ENCODE data around the gene MIER3.

Gene MIER3

DNA sequence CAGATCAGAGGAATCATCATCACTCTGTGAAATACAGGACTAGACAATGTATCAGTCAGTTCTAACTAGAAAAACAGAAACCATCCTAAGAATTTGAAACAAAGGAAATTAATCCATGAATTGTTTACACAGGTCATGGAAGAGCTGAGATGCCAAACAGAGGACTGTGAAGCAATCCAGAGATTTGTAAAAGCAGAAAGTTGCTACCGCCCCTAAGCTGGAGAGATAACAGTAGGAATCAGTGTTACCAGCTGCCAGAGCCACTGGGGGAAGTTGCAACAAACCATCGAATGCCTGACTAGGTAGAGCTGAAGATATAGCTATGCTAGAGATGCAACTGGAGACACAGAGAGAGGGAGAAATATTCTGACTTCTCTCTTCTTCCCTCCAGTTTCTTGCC, 10.4 kb upstream of the MIER3 start:
- peak; percentile 4 for DNase-seq (ENCODE audit: low read depth)
- H3K4me3 ChIP-seq (ENCODE audit: low read depth, low read length), result no peak overlapping the region
- TF ChIP-seq, protein P1, sequence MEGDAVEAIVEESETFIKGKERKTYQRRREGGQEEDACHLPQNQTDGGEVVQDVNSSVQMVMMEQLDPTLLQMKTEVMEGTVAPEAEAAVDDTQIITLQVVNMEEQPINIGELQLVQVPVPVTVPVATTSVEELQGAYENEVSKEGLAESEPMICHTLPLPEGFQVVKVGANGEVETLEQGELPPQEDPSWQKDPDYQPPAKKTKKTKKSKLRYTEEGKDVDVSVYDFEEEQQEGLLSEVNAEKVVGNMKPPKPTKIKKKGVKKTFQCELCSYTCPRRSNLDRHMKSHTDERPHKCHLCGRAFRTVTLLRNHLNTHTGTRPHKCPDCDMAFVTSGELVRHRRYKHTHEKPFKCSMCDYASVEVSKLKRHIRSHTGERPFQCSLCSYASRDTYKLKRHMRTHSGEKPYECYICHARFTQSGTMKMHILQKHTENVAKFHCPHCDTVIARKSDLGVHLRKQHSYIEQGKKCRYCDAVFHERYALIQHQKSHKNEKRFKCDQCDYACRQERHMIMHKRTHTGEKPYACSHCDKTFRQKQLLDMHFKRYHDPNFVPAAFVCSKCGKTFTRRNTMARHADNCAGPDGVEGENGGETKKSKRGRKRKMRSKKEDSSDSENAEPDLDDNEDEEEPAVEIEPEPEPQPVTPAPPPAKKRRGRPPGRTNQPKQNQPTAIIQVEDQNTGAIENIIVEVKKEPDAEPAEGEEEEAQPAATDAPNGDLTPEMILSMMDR (conservative IDR thresholded peaks at IDR 0.05; ENCODE audit: low read depth, low read length), result no peak

DNA sequence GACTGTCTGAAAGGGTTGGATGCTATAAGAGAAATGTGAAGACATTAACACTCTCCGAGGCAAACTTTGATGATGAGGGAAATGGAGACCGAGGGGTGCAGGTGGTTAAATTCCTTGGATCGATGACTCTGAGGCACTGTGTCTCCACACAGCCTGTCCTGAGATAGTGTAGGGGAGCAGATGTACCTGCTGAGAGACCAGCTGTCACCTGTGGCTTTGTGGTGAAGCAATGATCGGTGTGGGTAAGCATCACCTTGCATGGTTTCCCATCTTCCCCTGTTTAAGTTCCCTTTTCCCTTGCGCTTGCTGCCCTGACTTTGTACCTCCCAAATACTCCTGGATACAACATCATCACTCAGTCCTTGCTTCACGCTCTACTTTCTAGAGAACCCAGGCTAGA, 9.8 kb upstream of the MIER3 start:
- no peak overlapping the region for H3K4me3 ChIP-seq (ENCODE audit: low read depth, low read length)
- TF ChIP-seq, protein P1 (conservative IDR thresholded peaks at IDR 0.05; ENCODE audit: low read depth, low read length), result no peak
- no peak for DNase-seq (ENCODE audit: low read depth)

DNA sequence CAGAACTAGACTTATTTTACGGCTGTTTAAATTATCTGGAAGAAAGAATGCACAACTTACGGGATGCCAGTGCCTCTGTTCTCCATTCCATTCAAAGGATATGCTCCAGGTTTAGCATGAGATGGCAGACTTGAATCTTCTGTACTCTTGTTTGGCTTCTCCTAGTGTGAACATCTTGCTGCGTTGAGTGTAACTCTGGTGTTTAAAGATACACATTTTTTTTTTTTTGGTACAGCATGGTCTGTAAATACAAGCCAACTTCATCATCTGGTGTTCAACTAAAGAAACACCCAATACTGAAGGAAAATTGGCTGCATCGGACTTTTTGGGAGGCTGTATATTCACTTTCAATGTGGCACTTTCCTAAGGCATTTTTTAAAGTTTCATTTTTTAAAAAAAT, 7.4 kb upstream of the MIER3 start:
- no peak for DNase-seq (ENCODE audit: low read depth)
- H3K4me3 ChIP-seq (ENCODE audit: low read depth, low read length), result no peak overlapping the region
- TF ChIP-seq, protein P1 (conservative IDR thresholded peaks at IDR 0.05; ENCODE audit: low read depth, low read length), result no peak

DNA sequence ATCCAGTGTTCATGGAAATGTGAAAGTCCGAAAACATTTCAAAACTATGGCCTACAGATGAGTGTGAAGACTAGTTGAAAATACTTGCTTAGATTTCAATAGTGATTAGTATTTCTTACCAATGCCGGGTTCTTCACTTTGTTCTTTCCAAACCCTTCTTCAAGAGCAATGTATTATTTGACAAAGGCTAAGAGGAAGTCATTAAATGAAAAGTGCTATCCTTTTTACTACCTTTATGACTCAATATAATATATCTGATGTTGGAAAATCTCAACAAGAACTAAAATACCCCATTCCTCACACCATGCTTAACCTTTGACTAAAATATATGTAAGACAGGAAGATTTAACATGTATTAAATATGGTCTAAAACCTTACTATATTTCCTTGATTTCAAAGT, 6.7 kb upstream of the MIER3 start:
- DNase-seq (ENCODE audit: low read depth), result no peak
- no peak overlapping the region for H3K4me3 ChIP-seq (ENCODE audit: low read depth, low read length)
- TF ChIP-seq, protein P1 (conservative IDR thresholded peaks at IDR 0.05; ENCODE audit: low read depth, low read length), result no peak

DNA sequence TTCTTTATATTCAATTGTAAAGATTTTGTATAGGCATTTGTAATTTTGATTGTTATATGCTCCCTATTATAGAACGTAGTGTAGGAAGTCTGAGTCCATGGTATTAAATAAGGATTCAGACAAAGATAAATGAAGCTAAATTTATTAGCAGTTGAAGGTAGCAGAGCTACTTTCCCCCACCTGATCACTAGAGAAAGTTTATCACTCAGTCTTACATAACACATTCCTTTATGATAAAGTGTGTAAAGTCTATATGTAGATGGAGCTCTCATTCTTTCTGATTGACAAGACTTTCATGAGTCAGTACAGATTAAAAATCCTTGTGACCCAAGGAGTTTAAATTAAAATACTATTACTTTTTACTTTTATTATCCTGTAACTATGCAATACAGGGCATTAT, 2.3 kb upstream of the MIER3 start:
- TF ChIP-seq, protein P1 (conservative IDR thresholded peaks at IDR 0.05; ENCODE audit: low read depth, low read length), result no peak
- no peak overlapping the region for H3K4me3 ChIP-seq (ENCODE audit: low read depth, low read length)
- no peak for DNase-seq (ENCODE audit: low read depth)

DNA sequence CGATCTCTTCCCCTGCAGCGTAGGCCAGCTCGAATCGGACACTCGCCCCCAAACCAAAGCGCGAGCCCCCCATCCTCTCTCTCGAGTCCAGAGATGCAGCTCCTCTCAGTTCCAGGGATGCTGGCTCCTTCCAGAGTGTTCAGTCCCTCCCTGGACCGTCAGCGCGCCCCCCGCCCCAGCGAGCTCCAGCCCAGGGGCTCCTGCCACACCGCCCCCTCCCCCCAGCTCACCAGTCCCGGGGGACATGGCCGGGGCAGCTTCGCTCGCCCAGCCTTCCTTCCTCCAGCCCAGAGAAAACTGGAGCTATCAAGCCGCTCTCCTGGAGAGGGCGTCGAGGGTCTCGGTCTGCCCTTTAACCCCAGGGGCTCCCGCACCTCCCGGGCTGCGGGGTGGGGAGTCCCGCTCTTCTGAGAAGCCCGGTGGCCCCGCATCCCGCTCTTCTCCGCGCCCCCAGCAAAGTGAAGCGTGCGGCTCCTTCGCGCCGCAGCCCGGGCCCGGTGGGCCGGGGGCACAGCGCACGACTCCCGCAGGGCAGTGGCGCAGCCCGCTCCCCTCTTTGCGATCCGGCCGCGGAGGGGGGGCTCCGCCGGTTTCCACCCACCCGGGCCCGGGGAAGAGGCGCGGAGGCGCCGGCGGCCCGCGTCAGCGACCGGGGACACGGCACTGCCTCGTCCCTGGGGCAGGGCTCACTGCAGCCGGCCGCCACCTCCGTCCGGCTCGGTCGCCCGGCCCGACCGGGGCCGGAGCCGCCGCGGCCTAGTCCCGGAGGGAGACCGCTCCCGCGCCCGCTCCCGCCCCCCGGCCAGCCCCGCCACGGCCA, 587 bp downstream of the MIER3 start:
- peak overlapping the region; percentile 58 for H3K4me3 ChIP-seq (ENCODE audit: low read depth, low read length)
- TF ChIP-seq, protein P1 (conservative IDR thresholded peaks at IDR 0.05; ENCODE audit: low read depth, low read length), result no peak
- DNase-seq (ENCODE audit: low read depth), result peak; percentile 7

DNA sequence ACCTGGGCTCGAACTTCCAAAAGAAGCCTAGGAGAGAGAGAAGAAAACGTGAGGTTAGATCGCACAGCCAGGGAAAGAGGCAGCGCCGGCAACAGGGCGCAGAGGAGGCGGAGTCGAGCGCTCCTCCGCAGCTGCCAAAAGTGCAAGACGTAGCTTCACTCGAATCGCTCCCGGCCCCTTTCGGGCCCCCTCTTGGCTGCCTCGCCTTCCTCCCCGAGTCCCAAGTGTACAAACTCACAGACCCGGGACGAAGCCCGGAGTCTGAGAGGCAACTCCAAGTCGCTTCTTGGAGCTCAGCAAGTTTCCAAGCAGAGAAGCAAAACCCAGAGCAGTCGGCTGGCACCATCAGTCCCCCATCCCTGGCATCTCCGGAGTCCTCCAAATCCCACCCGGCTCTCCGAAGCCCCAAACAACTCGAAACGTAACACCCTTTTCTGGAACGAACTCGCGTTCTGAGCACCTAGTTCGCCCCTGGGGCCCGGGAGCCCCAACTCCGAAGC, 1.2 kb downstream of the MIER3 start:
- TF ChIP-seq, protein P1 (conservative IDR thresholded peaks at IDR 0.05; ENCODE audit: low read depth, low read length), result no peak
- DNase-seq (ENCODE audit: low read depth), result peak; percentile 74
- H3K4me3 ChIP-seq (ENCODE audit: low read depth, low read length), result peak overlapping the region; percentile 58

Measured in choroid plexus epithelial cell (primary cell).